Measurements from ENCODE around the gene POTEB2. TPM values are rescaled to one million over a fixed set of nuclear protein-coding genes. Genes with fewer than 3 reads are reported as not detected.
"Not testable (repeated sequence)": the region's sequence is repeated elsewhere in the genome, so short reads cannot be mapped to it uniquely, and the experiment has no call there.

The POTEB2 gene
- total RNA-seq: not detected

DNA sequence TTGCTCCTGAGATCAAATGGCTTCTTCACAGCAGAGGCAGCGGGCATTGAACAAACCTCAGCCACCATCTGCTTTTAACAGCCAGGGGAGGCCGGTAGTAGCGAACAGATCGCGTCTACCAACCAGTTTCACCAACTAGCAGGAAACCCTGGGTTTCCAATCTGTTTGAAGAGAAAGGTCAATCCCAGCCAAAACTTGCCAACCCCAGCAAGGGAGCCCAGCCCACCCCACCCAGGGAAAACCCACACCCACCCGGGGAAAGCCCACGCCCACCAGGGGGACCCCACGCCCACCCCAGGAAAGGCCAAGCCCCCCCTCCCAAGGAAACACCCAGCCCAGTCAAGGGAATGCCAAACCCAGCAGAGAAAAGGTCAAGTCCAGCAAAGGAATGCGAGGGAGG lies at the start of gene POTEB2:
Gene POTEB2, minus strand, starts transcription at position 101 of the 400 bp plus-strand sequence. Its CDS starts 33 bp downstream, at position 68.
- DNase-seq: not testable (repeated sequence)

DNA sequence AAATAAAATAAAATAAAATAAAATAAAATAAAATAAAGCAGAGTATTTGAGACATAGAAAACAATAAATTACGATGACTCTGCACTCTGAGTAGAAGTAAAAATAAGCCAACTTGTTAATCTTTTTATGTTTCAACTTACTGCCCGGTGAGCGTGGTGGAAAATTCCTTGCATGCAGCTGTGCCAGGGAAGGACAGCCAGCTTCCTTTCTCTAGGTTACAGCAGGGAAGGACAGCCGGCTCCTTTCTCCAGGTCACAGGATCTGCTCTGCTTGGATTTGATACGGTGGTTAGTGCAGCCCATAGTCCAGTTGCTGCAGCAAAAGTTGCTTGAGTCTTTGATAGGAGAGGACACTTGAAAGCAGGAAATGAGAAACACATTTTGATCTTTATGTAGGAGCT lies 13.8 kb upstream of the POTEB2 start:
- DNase-seq: not testable (repeated sequence)

GRCh38 chr15:20878464-20878863 lies 12.3 kb upstream of the POTEB2 start:
- not testable (repeated sequence) for DNase-seq

DNA sequence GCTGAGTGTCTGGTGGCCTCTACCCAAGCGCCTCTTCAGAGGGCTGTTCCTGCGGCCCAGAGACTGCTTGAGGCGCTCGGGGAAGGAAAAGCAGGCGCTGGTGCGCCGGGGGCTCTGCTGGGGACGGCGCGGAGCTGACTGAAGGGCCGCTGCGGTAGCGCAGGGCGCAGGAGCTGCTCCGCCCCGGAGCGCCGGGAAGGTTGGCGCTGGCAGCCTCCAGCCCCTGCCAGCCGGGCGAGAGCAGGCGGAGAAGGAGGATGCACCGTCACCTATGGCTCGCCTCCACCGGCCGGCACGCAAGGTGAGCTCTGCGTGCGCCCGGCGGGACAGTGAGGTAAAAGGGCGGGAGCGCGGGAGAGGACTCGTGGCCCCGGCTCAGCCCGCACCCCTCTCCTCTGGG lies 11.7 kb upstream of the POTEB2 start:
- DNase-seq: not testable (repeated sequence)

Small RNA genes lying within 50 kb of the gene (small RNA-seq; reads per million reads assigned to genes)
- gene AC012414.2 (ENCODE audit: low replicate concordance): not detected
- gene MIR3118-2 (ENCODE audit: low replicate concordance): not detected
- gene RNU6-749P (ENCODE audit: low replicate concordance): not detected
- gene ZNF519P2 (ENCODE audit: low replicate concordance): not detected
